HepG2 (cell line): ENCODE data around the gene CRYBA2. TPM values are rescaled to one million over a fixed set of nuclear protein-coding genes. Genes with fewer than 3 reads are reported as not detected.
A peak's percentile ranks its signal among the peaks of the same experiment; 100 is the strongest.

Source experiments
- ARNT2 ChIP-seq: sonication (generic); formaldehyde crosslinking; IDR thresholded peaks from 2 replicates; pipeline ENCODE4 v1.8.0; 2022; ENCODE audit warnings: mild to moderate bottlenecking, low read depth, missing genetic modification reagents, moderate library complexity
- CBX5 ChIP-seq: sonication (generic); formaldehyde crosslinking; IDR thresholded peaks from 2 replicates; pipeline ENCODE4 v1.4.0; 2020; ENCODE audit warnings: missing genetic modification reagents, borderline replicate concordance
- GFI1 ChIP-seq: sonication (generic); formaldehyde crosslinking; IDR thresholded peaks from 2 replicates; pipeline ENCODE4 v1.5.0; 2020; ENCODE audit warnings: missing genetic modification reagents, mild to moderate bottlenecking, borderline replicate concordance
- IRF2 ChIP-seq: IDR thresholded peaks from 2 replicates; pipeline ENCODE4 v1.6.1; 2018; ENCODE audit warnings: missing genetic modification reagents, missing compliant biosample characterization
- SNAPC2 ChIP-seq: sonication (generic); formaldehyde crosslinking; IDR thresholded peaks from 2 replicates; pipeline ENCODE4 v1.8.1; 2022; ENCODE audit warnings: mild to moderate bottlenecking, missing genetic modification reagents
- TEAD2 ChIP-seq: sonication (generic); formaldehyde crosslinking; IDR thresholded peaks from 2 replicates; pipeline ENCODE4 v1.9.0; 2021; ENCODE audit warnings: missing genetic modification reagents
- XBP1 ChIP-seq: sonication (generic); formaldehyde crosslinking; IDR thresholded peaks from 2 replicates; pipeline ENCODE4 v1.5.0; 2020; ENCODE audit warnings: missing genetic modification reagents
- ZNF253 ChIP-seq: sonication (generic); formaldehyde crosslinking; IDR thresholded peaks from 2 replicates; pipeline ENCODE4 v1.8.0; 2022; ENCODE audit warnings: mild to moderate bottlenecking, missing genetic modification reagents, borderline replicate concordance
- ZNF350 ChIP-seq: sonication (generic); formaldehyde crosslinking; IDR thresholded peaks from 2 replicates; pipeline ENCODE4 v1.4.0; 2020; ENCODE audit warnings: mild to moderate bottlenecking, low read depth, missing genetic modification reagents, borderline replicate concordance
- ZNF549 ChIP-seq: sonication (generic); formaldehyde crosslinking; IDR thresholded peaks from 2 replicates; pipeline ENCODE4 v1.5.0; 2020; ENCODE audit warnings: missing genetic modification reagents
- ZNF550 ChIP-seq: sonication (generic); formaldehyde crosslinking; IDR thresholded peaks from 2 replicates; pipeline ENCODE4 v1.4.0; 2020; ENCODE audit warnings: mild to moderate bottlenecking, missing genetic modification reagents, borderline replicate concordance
- ZNF564 ChIP-seq: sonication (generic); formaldehyde crosslinking; IDR thresholded peaks from 2 replicates; pipeline ENCODE4 v1.8.1; 2023; ENCODE audit warnings: mild to moderate bottlenecking, missing genetic modification reagents
- polyA plus RNA-seq, 8 experiments: library from polyadenylated mRNA; depleted of rRNA in 3 of 8; stranded (reverse) in 7 of 8; unstranded in 1 of 8; fragments of >200 nt; fragmentation: Illumina TruSeq in 4 of 8; extraction: Trizol in 4 of 8; gene quantifications; 2 replicates each; pipeline versions ENCODE4 v1.2.1 to v1.2.3, GENCODE V29; 2011 to 2016; ENCODE audit warnings: low read depth in 4 of 8, missing spikeins in 1 of 8, mixed read lengths in 1 of 8; ENCODE audit not compliant: insufficient read depth in 1 of 8
- total RNA-seq, 5 experiments: library from RNA; depleted of rRNA; stranded (reverse); fragments of >200 nt; fragmentation: Illumina TruSeq; extraction: Trizol; gene quantifications; 2 replicates each; pipeline ENCODE4 v1.2.3, GENCODE V29; 2016; ENCODE audit warnings: low read depth in 1 of 5
- TF ChIP-seq, protein P1 (sequence below): sonication (generic); formaldehyde crosslinking; conservative IDR thresholded peaks from 2 replicates; pipeline ENCODE4 v1.4.0; 2020; ENCODE audit warnings: missing genetic modification reagents
- TF ChIP-seq, protein P2 (sequence below): fragments of 450-650 bp; IDR thresholded peaks from 2 replicates; pipeline ENCODE4 v1.6.1; 2017
- TF ChIP-seq, protein P3 (sequence below): sonication (generic); formaldehyde crosslinking; IDR thresholded peaks from 2 replicates; pipeline ENCODE4 v1.4.0; 2020; ENCODE audit warnings: missing genetic modification reagents
- TF ChIP-seq, protein P4 (sequence below): sonication (generic); formaldehyde crosslinking; IDR thresholded peaks from 2 replicates; pipeline ENCODE4 v1.5.1; 2020; ENCODE audit warnings: missing genetic modification reagents, mild to moderate bottlenecking, borderline replicate concordance

The CRYBA2 gene
- total and polyA plus RNA-seq, 2 of the 13 experiments (the other 11 are each of a cell fraction or from before 2014, with no cell fraction given): not detected

DNA sequence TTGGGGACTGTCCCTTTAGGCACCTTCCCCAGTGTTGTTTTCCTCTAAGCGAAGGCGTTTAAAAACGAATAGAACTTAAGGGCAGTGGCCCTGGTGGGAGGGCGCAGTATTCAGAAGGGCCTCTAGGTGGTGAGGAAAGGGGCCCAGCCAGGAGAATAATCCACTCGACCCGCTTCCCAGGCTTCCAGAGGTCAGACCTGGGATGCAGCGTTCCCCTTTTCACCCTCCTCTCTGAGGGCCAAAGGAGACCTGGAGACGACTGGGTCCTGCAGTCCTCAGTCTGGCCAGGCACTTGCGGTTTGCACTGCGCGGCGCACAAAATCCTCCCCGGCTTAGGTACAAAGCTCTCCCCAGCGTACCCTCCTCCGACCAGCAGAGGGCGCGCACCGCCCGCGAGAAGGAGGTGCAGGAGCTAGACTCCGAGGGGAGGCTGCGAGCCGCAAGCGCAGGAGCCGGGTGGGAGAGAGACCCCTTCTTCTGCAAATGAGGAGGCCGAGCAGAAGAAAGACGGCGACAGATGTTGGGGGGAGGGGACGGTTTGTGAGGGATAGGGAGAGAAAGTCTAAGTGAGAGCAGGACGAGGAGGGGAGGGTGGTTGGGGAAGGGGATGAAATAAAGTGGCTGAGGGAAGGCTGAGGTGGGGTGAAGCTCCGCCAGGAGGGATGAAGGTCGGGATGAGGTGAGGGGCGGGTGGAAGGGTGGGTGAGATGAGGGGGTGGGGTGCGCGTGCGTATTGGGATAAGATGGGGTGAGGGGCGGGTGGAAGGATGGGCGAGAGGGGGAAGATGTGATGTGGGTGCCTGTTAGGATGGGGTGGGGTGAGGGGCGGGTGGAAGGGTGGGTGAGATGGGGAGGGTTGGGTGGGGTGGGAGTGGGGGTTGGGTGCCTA is 13.1 kb downstream of the CRYBA2 start (continued):
- no peak for TF ChIP-seq SNAPC2 (CRISPR knock-in tag)
- TF ChIP-seq TEAD2 (CRISPR knock-in tag): no peak
- TF ChIP-seq ZNF549 (CRISPR knock-in tag): no peak
- peak; percentile 64; the same call in 1 of the 2 replicates for TF ChIP-seq ZNF350 (CRISPR knock-in tag)
- 0 out of 2 replicates have a peak, but pooled peaks have one; percentile 46 for TF ChIP-seq ARNT2 (CRISPR knock-in tag)
- TF ChIP-seq ZNF564 (CRISPR knock-in tag): peak; percentile 93; the same call in 1 of the 2 replicates
- TF ChIP-seq ZNF550 (CRISPR knock-in tag): 0 out of 2 replicates have a peak, but pooled peaks have one; percentile 77
- no peak for TF ChIP-seq ZNF253 (CRISPR knock-in tag)
- TF ChIP-seq XBP1 (CRISPR knock-in tag): no peak
- TF ChIP-seq GFI1 (CRISPR knock-in tag): no peak
- TF ChIP-seq, protein P1, sequence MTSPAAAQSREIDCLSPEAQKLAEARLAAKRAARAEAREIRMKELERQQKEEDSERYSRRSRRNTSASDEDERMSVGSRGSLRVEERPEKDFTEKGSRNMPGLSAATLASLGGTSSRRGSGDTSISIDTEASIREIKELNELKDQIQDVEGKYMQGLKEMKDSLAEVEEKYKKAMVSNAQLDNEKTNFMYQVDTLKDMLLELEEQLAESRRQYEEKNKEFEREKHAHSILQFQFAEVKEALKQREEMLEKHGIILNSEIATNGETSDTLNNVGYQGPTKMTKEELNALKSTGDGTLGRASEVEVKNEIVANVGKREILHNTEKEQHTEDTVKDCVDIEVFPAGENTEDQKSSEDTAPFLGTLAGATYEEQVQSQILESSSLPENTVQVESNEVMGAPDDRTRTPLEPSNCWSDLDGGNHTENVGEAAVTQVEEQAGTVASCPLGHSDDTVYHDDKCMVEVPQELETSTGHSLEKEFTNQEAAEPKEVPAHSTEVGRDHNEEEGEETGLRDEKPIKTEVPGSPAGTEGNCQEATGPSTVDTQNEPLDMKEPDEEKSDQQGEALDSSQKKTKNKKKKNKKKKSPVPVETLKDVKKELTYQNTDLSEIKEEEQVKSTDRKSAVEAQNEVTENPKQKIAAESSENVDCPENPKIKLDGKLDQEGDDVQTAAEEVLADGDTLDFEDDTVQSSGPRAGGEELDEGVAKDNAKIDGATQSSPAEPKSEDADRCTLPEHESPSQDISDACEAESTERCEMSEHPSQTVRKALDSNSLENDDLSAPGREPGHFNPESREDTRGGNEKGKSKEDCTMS: no peak
- TF ChIP-seq, protein P2, sequence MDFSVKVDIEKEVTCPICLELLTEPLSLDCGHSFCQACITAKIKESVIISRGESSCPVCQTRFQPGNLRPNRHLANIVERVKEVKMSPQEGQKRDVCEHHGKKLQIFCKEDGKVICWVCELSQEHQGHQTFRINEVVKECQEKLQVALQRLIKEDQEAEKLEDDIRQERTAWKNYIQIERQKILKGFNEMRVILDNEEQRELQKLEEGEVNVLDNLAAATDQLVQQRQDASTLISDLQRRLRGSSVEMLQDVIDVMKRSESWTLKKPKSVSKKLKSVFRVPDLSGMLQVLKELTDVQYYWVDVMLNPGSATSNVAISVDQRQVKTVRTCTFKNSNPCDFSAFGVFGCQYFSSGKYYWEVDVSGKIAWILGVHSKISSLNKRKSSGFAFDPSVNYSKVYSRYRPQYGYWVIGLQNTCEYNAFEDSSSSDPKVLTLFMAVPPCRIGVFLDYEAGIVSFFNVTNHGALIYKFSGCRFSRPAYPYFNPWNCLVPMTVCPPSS: no peak
- TF ChIP-seq, protein P3, sequence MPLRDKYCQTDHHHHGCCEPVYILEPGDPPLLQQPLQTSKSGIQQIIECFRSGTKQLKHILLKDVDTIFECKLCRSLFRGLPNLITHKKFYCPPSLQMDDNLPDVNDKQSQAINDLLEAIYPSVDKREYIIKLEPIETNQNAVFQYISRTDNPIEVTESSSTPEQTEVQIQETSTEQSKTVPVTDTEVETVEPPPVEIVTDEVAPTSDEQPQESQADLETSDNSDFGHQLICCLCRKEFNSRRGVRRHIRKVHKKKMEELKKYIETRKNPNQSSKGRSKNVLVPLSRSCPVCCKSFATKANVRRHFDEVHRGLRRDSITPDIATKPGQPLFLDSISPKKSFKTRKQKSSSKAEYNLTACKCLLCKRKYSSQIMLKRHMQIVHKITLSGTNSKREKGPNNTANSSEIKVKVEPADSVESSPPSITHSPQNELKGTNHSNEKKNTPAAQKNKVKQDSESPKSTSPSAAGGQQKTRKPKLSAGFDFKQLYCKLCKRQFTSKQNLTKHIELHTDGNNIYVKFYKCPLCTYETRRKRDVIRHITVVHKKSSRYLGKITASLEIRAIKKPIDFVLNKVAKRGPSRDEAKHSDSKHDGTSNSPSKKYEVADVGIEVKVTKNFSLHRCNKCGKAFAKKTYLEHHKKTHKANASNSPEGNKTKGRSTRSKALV: peak; percentile 98
- TF ChIP-seq IRF2 (CRISPR knock-in tag): 0 out of 2 replicates have a peak, but pooled peaks have one; percentile 54
- TF ChIP-seq, protein P4, sequence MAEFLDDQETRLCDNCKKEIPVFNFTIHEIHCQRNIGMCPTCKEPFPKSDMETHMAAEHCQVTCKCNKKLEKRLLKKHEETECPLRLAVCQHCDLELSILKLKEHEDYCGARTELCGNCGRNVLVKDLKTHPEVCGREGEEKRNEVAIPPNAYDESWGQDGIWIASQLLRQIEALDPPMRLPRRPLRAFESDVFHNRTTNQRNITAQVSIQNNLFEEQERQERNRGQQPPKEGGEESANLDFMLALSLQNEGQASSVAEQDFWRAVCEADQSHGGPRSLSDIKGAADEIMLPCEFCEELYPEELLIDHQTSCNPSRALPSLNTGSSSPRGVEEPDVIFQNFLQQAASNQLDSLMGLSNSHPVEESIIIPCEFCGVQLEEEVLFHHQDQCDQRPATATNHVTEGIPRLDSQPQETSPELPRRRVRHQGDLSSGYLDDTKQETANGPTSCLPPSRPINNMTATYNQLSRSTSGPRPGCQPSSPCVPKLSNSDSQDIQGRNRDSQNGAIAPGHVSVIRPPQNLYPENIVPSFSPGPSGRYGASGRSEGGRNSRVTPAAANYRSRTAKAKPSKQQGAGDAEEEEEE: no peak
- TF ChIP-seq CBX5 (CRISPR knock-in tag): peak; percentile 81; the same call in 1 of the 2 replicates
